IPS-NIHi7 (cell line): ENCODE results near the gene TH.
"Not testable (repeated sequence)": the region's sequence is repeated elsewhere in the genome, so short reads cannot be mapped to it uniquely, and the experiment has no call there.

Source experiments
- DNase-seq: peaks from one replicate; pipeline ENCODE4 v3.0.0; 2012; ENCODE audit warnings: mixed read lengths; ENCODE audit errors: extremely low spot score

The TH gene

DNA sequence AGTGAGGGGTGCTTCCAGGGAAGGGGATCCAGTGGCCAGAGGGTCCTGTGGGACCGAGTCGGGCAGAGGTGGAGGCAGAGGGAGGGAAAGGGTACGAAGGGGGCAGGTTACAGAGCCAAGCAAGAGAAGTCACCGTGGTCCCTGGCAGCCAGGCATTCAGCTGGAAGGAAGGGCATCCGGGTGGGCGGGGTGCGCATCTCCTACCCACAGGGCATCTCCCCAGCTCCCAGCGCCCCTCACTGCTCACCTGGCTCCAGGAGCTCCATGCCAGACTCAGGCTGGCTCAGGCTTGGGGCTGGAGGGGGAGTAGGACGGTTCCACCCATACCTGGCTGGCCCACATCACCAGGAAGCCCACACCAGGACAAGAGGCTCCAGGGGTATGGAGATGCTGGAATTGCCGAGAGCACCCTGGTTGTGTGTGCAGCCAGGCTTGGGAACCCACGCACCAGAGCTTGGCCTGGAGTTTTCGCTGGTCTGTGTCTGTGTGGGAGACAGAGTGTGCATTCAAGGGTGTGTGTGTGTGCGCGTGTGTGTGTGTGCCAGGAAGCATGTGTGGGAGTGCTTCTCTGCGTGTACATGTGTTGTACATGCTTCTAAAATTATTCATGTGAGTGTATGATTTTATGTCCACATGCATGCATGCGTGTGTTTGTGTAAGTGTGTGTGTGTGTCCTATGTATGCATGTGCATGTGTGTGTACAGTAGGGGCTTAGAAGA is 6.6 kb upstream of the TH start:
- not testable (repeated sequence) for DNase-seq

DNA sequence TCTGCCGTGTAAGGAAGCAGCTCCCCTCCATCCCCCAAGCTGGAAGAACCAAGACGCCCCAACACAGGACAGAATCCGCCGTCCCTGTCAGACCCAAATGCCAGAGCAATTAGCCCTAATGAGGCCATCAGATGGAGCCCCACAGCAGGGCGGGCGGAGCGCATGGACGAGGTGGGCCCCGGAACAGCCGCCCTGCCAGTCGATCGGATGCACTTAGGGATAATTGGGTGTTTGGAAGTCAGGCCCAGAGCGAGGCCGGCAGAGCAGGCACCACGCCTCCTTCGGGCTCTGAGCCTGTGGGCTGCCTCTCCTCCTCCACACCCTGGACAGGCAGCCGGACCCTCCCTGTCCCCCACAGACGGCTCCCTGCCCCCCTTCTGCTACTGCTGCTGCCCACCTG is 5.5 kb upstream of the TH start:
- DNase-seq: no peak

DNA sequence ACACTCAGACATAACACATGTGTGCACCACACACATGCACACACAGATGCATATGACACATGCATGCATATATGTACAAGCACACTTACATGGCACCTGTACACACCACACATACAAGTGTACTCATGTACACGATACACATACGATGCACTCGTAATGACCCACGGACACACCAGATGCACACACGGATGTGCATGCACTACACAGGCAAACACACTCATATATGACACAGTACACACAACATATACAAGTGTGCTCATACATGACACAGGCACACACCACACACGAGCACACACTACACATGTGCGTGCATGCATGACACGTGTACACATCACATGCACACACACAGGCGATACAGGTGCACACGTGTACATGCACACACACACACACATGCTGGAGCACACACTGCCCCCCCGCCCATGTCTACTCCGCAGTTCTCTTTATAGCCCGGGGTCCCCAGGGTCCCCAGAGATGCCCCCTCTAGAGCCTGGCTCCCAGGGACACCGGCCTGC is 4.8 kb upstream of the TH start:
- no peak for DNase-seq

DNA sequence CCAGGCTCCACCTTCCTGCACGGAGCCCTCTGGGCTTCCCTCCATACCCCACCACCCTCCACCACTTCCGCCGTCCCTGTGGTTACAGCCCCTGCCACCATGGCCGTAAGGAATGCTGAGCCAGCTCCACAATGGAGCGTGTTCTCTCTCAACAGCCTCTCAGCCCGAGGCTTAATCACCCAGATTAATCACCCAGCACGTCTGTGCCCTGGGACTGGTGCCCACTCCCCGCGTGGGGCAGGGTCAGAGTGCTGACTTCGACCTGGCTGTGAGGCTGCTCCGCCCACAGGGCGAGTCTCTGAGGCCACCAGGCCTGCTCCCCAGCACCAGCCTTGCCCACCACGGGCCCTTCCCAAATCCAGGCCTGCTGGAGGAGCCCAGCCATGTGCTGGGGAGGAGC is 4.0 kb upstream of the TH start:
- no peak for DNase-seq

DNA sequence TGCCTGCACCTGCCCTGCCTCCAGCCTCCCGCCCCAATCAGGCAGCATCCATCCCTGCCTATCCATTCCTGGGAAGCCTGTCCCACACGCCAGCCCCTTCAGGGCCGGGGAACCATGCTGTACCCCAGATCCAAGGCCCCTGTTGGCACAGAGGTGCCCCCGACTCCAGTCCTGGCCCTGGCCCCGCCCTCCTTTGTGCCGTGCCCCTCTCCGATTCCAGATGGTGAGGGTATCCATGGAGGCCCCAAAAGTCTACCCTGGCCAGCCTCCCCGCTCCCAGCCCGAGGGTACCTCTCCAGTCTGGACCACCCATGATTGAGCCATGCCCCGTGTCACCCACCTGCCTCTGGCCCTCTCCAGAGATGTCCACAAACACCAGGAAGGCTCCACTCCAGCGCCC is 2.7 kb upstream of the TH start:
- no peak for DNase-seq

DNA sequence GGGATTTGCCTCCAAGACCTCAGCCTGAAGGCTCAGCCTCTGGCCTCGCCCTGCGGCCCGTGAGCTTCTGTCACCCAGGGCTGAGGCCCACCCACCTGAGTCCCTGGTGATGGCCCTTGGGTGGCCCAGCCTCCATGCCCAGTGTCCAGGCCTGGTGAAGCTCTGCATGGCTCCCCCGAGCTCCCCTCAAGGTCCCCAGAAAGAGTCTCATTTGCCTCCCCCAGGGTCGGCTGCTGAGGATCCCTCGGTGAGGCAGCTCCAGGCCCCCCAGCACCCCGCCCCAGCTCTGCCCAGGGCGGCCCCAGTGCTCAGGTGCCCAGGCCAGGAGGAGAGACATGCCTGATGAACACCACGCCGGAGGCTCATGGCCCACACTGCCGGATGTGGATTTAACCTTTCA is 2.1 kb upstream of the TH start:
- no peak for DNase-seq

DNA sequence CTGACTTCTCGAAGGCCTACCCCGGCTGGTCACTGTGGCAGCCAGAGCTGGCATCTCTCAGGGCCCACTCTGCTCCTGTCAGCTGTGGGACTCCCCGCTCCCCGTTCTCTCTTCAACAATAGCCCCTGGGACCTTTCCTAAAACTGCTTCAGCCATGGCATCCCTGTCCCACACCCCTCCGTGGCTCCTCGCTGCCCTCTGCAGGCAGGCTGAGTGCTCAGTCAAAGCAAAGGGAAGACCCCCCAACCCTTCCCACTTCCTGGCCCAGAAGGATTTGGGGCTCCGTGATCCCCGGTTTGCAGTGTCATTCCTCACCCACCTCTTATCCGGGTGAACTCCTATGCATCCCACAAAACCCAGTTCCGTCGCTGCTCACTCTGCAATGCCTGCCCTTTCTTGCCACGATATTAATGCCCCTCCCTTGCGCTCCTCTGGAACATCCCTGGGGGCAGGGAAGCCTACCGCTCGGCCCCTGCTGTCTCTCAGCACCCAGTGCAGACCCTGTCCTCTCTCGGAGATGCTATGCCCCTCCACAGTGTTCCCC is 1.6 kb upstream of the TH start:
- peak; percentile 72 for DNase-seq

DNA sequence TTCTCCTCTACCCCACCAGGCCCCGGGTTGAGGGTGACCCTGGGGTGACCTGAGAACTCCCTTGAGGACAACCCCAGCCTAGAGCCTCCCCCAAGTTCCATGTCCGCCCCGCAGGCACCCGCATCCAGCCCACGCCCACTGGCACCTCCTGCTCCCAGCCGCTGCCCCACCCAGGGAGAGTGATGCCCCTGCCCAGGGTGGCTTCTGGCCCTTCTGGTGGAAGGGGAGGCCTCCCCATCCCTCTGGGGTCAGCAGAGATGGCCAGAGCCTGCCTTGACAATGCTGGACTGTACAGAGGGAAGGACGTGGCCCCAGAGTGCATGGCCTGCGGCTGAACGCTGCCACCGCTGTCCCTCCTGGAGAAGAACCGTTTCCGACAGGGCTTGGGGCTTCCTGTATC is 1.1 kb upstream of the TH start:
- DNase-seq: no peak

DNA sequence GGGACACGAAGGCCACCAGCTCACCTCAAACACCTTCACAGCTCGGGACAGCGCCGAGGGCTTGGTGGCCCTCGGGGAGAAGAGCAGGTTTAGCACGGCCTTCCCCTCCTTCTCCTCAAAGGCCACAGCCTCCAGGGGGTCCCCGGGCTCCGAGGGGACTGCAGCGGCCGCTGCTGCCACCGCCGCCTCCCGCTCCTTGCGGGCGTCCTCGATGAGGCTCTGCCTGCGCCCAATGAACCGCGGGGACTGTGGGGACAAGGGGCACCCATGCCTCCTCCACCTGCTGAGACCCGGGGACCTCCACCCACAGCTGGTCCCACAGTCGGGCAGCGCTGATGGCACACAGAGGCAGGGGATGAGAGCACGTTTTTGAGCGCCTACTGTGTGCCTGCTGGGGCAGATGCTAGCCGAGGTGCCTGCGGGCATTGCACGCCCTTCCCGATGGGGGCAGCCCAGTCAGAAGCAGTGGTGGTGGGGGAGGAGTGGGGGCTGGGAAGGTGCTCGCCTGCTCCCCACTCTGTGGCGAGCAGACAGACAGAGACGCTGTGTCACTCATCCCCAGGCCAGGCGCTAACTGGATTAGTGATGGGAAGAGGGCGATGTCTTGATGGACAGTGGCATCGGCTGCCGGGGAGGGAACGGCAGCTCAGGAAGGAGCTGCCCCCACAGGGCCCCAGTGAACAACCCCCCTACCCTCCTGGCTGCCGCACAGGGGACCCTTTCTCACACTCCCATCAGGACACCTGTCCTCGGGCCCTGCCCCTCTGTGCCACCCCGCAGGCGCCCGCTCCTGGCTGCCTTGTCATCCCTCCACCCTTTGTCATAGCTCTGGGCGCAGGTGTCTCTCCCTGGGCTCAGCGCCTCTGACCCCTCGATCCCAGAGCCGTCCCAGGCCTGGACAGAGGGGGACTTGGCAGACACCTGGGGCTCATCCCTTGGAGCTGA is 1.7 kb downstream of the TH start:
- DNase-seq: no peak

DNA sequence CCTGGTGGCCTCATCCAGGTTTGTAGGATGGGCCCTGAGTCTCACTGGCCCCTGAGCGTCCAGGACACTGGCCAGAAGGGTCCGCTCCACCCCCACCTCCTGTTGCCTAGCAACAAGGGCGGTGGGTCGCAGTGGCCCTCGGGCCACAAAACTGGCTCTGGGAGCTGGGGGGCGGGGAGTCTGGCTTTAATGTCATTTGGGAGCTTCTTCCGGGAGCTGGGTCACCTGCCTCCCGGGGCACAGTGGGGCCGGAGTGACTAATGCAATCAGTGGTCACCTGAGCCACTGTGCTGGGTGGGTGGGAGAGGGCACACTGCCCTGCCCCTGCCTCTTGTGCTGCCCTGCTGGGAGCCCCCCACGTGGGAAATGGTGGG is 2.6 kb downstream of the TH start:
- DNase-seq: no peak

DNA sequence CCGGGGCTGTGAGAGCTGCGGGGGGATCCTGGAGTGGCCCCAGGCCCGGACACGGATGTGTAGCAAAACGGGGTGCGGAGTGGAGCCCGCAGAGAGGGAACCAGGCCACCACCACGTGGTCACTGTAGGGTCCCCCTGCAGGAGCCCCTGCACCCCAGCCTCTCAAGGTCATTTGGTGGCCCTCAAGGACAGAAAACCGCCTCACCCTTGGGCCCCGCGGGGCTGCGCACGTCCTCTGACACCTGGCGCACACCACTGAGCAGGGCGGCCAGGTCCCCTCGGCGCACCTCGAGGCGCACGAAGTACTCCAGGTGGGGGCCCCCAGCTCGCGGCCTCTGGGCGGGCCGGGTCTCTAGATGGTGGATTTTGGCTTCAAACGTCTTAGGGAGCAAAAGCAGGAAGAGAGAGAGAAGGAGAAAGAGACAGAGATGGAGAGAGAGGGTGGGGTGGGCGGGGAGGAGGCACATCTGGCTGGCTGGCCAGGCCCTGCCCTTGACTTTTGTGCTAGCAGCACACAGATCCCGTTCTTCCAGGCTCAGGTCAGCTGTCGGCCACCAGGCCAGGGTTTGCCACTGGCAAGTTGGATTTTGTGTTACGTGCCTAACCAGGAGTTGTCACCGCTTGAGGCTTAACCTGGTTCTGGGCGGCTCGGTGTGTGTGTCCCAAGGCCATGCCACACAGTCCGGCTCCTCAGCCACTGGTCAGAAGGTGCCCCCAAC is 3.2 kb downstream of the TH start:
- no peak for DNase-seq

DNA sequence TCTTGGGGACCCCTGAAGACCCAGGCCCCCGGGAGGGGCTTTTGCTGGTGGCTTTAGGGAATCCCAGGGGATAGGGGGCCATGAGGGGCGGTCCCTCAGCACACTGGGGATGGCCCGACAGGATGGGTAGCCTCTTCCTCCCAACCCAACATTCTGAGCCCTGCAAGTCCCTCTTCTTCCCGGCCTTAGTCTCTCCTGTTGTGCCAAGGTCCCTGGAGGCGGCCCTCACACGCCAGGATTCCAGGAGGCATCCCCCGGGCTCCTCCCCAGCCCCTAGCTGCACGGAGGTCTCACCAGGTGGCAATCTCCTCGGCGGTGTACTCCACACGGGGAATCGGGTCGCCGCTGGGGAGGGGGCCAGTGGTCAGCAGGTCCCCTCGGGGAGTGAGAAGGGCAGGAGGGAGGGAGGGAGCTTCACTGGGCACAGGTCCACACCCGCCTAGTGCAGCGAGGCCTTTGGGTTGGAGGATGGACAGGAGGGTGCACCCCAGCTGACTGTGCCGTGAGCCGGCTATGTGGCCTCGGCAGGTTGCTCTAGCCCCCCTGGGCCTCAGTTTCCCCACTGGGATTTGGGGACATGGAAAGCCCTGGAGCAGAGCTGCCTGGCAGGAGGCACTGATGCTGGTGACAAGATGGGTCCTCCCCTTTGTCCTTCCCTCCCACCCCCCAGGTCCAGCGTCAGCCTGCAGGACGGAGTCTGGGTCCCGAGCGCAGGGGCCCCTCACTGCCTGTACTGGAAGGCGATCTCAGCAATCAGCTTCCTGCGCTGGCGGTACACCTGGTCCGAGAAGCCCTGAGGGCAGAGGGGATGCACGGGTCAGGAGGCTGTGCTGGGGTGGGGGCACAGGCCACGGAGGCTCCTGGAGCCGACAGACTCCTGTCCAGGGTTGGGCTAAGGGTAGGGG is 4.2 kb downstream of the TH start:
- DNase-seq: no peak

DNA sequence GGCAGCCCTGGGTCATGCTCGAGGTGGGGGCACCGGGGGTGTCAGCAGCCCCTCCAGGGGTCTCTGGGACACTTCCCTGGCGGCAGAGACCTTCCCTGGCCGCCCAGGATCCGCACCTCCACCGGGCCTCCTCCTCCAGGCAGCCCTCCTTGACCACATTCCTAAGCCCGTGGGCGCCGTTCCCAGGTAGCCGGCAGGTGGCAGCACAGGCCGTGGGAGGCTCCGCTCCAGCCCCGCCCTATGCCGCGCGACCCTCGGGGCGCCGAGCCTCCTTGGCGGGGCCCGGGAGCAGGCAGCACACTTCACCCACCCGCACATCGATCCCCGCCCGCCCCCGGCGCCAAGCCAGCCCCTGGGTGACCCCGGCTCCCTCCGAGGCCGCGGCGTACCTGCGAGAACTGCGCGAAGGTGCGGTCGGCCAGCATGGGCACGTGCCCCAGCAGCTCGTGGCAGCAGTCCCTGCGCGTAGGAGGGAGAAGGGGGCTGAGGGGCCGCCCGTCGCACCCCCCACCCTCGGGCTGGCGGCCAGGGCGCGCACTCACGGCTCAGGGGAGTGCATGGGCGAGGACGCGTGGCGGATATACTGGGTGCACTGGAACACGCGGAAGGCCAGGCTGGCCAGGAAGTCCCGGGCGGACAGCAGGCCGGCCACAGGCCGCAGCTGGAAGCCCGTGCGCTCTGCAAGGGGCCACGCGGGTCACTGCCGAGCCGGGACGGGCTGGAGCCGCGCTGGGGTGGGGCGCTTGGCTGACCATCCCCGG is 5.3 kb downstream of the TH start:
- peak; percentile 79 for DNase-seq

DNA sequence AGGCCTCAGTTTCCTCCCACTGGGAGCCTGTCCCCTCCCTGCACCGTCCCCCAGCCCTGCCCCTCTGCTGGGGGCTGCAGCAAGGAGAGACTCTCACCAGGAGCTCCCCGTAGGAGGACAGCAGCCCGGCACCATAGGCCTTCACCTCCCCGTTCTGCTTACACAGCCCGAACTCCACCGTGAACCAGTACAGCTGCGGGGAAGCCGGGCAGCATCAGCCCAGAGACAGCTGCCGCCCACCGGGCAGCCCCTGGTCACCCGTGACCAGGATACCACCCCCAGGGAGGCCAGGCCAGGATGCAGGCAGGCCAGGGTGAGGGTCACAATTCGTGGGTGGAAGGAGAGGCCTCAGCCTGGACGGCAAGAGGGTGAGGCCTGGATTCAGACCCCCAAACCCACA is 6.0 kb downstream of the TH start:
- DNase-seq: no peak

DNA sequence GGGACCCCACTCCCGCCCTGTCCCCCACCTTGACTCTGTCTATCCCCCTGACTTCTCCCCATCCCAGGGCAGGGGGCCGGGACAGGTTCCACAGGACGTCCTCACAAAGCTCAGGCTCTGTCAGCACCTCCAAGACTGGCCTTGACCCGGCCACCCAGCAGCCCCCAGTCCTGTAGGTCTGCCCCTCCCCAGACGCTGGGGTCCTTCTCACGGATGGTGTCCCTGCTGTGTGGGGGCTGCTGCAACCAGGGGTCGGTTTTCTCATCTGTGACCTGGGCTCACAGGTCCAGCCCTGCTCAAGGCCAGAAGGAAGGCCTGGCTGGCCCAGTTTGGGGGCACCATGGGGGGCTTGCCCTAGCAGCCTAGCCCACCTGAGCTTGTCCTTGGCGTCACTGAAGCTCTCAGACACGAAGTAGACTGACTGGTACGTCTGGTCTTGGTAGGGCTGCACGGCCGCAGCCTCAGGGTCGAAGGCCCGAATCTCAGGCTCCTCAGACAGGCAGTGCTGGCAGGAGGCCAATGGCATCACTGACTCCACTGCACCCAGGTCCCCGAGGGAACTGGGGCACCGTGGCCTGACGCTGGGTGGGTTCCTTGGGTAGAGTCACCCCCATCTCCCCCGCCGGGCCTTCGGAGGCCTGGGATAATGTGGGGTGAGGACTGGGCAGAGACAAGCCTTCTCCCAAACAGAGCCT is 6.6 kb downstream of the TH start:
- DNase-seq: no peak

DNA sequence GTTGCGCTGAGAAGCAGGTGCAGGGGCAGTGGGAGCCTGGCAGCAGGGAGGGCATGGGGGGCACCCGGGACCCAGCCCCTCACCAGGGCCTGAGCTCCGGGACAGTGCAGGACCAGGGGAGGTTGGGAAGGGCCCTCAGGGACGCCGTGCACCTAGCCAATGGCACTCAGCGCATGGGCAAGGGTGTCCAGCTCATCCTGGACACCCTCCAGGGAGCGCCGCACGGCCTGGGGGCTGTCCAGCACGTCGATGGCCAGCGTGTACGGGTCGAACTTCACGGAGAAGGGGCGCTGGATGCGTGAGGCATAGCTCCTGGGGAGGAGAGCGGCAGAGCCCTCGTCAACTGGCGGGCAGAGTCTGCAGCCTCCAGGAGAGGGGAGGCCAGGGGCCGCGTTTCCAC is 7.5 kb downstream of the TH start:
- no peak for DNase-seq

DNA sequence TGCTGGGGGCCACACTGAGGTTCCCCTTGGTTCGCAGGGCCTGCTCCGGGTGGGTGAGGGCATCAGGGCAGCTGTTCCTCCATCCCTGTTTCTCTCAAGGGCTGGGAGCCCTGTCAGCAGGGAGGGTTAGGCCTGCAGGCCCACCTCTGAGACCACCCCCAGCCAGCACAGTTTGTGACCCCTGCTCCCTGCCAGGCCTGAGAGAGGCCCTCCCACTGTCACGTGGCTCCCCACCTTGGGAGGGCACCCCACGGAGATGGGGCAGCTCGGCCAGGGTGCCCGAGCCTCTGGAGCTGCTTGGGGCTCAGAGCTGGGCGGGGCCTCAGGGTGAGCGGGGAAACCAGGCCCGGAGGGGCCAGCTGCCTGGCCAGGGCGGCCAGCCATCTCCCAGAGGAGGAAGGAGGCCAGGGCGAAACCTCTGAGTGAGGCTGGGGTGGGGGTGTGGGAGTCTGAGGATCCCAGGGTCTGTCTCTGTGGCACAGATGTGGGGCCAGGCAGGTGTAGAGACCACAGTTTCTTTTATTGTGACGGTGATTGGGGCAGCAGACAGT is 8.1 kb downstream of the TH start:
- no peak for DNase-seq

DNA sequence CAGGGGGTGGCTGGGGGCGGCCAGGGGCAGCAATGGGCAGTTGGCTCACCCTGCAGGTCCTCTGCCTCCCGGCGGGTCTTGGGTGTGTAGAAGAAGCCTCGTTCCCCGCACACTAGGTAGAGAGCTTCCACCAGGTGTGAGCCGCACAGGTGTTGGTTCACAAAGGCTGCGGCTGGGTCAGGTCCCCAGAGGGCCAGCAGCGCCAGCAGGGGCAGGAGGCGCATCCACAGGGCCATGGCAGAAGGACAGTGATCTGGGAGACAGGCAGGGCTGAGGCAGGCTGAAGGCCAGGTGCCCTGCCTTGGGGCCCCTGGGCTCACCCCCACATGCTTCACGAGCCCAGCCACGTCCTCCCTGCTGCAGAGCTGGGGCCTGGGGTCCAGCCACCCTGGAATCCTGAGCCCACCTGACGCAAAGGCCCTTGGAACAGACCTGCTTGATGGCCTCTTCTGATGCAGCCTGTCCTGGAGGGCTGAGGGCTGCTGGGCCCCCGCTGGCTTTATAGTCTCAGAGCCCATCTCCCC is 10.8 kb downstream of the TH start, which contains the start of gene INS:
INS (minus strand) TSS at position 474 of the 524 bp plus-strand sequence; CDS start at position 236, 238 bp downstream.
- no peak for DNase-seq
